Ectodermal cell (in vitro differentiated cells): ENCODE data around the gene ARMH3.
"Not testable (repeated sequence)": the region's sequence is repeated elsewhere in the genome, so short reads cannot be mapped to it uniquely, and the experiment has no call there.

Source experiments
- H3K27ac ChIP-seq: 2 replicates; pipeline ENCODE4 v1.7.0; 2013; ENCODE audit warnings: mild to moderate bottlenecking, low read depth, low read length; ENCODE audit not compliant: insufficient read depth, poor library complexity, severe bottlenecking
- H3K27me3 ChIP-seq: 2 replicates; pipeline ENCODE4 v1.7.0; 2013; ENCODE audit warnings: mild to moderate bottlenecking, low read length; ENCODE audit not compliant: insufficient read depth, control insufficient read depth, poor library complexity, severe bottlenecking
- H3K36me3 ChIP-seq: one replicate; pipeline ENCODE4 v1.7.0; 2013; ENCODE audit warnings: low read length; ENCODE audit not compliant: control insufficient read depth, insufficient read depth
- H3K4me1 ChIP-seq: one replicate; pipeline ENCODE4 v1.7.0; 2013; ENCODE audit warnings: low read length; ENCODE audit not compliant: control insufficient read depth, insufficient read depth
- H3K4me3 ChIP-seq: 2 replicates; pipeline ENCODE4 v1.7.0; 2013; ENCODE audit warnings: low read depth, low read length, control low read depth; ENCODE audit not compliant: insufficient read depth
- H3K9me3 ChIP-seq: 2 replicates; pipeline ENCODE4 v1.7.0; 2013; ENCODE audit warnings: mild to moderate bottlenecking, low read length, moderate library complexity; ENCODE audit not compliant: control insufficient read depth
- WGBS, 2 experiments: methylation state at CpG; one replicate each; pipeline ENCODE4 v1.1.7; 2013; ENCODE audit warnings: missing lambda C conversion rate in 2 of 2; 5-methylcytosine and 5-hydroxymethylcytosine counted together

Gene ARMH3

DNA sequence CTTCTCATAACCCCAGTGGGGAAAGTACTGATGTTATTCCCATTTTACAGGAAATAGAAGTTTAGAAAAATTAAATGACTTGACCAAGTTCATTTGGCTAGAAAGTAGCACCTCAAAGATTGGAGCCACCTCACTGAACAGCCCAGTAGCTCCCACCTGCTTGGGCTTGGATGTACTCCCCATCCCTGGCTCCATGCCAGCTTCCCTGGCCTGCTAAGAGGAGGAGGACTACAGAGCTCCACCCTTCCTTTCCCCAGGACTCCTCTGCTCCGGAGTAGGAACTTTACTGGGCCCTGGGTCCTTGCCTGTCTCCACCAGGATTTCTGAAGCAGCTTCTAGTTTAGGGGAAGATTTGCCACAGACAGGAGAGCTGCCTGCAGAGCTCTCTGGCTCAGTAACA lies 12.2 kb upstream of the ARMH3 start:
- Histone ChIP-seq H3K36me3 (peaks cover 3% of the 10 kb centered on the region), H3K4me1 (no peaks in the 10 kb centered on the region), H3K4me3 (no peak overlapping the region), H3K9me3 (no peaks in the 10 kb centered on the region), H3K27ac (no peak overlapping the region), H3K27me3 (peaks cover 15% of the 10 kb centered on the region)
- 87 to 94% methylated on average over 1 of the region's 1 CpG for WGBS, 2 experiments

DNA sequence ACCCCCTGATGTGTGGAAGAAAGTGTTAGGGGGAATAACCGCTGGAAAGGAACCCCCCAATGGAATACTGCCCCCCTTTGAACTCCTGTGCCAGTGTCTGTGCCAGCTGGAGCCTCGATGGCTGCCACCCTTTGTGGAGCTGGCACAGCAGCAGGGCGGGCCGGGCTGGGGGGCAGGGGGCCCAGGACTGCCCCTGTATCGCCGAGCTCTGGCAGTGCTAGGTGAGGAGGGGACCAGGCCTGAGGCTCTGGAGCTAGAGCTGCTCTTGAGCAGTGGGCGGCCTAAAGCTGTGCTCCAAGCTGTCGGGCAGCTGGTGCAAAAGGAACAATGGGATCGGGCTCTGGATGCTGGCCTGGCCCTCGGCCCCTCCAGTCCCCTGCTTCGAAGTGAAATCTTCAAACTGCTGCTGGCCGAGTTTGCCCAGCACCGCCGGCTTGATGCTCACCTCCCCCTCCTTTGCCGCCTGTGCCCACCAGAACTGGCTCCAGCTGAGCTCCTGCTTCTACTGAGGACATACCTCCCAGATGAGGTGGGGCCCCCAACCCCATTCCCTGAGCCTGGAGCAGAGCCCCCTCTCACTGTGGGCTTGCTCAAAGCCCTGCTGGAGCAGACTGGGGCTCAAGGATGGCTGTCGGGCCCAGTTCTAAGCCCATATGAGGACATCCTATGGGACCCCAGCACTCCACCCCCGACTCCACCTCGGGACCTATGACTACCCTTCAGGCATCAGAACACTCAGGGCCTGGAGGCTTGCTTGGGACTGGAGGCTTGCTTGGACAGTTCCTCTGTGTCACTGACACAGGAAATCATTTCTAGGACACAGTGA lies 11.3 kb upstream of the ARMH3 start:
- Histone ChIP-seq H3K9me3 (no peaks in the 10 kb centered on the region), H3K27ac (no peak overlapping the region), H3K4me1 (no peaks in the 10 kb centered on the region), H3K36me3 (peaks cover 3% of the 10 kb centered on the region), H3K27me3 (peaks cover 16% of the 10 kb centered on the region), H3K4me3 (no peak overlapping the region)
- WGBS, 2 experiments, result 92 to 94% methylated on average over 18 of the region's 18 CpGs

DNA sequence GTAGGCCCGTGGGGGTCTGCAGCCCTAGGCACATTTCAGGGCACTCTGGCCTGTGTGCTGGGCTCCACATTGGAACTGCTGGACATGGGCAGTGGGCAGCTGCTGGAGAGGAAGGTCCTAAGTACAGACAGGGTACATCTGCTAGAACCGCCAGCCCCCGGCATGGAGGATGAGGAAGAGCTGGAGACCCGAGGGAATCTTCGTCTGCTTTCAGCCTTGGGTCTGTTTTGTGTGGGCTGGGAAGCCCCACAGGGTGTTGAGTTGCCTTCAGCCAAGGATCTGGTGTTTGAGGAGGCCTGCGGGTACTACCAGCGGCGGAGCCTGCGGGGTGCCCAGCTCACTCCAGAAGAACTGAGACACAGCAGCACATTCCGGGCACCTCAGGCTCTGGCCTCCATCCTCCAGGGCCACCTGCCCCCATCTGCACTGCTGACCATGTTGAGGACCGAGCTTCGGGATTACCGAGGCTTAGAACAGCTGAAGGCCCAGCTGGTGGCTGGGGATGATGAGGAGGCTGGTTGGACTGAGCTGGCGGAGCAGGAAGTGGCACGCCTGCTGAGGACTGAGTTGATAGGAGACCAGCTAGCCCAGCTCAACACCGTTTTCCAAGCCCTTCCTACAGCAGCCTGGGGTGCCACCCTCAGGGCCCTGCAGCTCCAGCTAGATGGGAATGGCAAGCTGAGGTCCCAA lies 10.6 kb upstream of the ARMH3 start:
- 93 to 94% methylated on average over 16 of the region's 16 CpGs for WGBS, 2 experiments
- H3K27me3 ChIP-seq, result peaks cover 16% of the 10 kb centered on the region
- no peak overlapping the region for H3K27ac ChIP-seq
- H3K4me1 ChIP-seq, result no peaks in the 10 kb centered on the region
- H3K9me3 ChIP-seq, result no peaks in the 10 kb centered on the region
- H3K36me3 ChIP-seq, result peaks cover 3% of the 10 kb centered on the region
- peak overlapping the region; percentile 79 for H3K4me3 ChIP-seq

DNA sequence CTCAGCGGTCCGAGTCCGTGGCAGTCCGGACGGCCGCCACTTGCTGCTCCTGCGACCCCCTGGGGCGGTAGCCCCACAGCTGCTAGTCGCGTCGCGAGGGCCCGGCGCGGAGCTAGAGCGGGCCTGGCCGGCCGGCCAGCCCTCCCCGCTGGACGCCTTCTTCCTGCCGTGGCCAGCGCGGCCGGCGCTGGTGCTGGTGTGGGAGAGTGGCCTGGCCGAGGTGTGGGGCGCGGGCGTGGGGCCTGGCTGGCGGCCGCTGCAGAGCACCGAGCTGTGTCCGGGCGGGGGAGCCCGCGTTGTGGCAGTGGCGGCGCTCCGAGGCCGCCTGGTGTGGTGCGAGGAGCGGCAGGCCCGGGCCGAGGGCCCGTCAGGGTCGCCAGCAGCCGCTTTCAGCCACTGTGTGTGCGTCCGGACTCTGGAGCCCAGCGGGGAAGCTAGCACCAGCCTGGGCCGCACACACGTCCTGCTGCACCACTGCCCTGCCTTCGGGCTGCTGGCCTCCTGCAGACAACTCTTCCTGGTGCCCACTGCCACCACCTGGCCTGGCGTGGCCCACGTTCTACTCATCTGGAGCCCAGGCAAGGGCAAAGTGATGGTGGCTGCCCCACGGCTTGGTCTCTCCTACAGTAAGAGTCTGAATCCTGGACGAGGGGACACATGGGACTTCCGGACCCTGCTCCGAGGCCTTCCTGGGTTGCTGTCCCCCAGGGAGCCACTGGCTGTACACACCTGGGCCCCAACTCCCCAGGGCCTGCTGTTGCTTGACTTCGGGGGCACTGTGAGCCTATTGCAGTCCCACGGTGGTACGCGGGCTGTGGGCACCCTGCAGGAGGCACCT lies 9.8 kb upstream of the ARMH3 start:
- Histone ChIP-seq H3K27ac (no peak overlapping the region), H3K4me1 (no peaks in the 10 kb centered on the region), H3K36me3 (peaks cover 3% of the 10 kb centered on the region), H3K9me3 (no peaks in the 10 kb centered on the region), H3K4me3 (peak overlapping the region; percentile 79), H3K27me3 (peaks cover 16% of the 10 kb centered on the region)
- WGBS, 2 experiments, result 14 to 15% methylated on average over 63 of the region's 63 CpGs

DNA sequence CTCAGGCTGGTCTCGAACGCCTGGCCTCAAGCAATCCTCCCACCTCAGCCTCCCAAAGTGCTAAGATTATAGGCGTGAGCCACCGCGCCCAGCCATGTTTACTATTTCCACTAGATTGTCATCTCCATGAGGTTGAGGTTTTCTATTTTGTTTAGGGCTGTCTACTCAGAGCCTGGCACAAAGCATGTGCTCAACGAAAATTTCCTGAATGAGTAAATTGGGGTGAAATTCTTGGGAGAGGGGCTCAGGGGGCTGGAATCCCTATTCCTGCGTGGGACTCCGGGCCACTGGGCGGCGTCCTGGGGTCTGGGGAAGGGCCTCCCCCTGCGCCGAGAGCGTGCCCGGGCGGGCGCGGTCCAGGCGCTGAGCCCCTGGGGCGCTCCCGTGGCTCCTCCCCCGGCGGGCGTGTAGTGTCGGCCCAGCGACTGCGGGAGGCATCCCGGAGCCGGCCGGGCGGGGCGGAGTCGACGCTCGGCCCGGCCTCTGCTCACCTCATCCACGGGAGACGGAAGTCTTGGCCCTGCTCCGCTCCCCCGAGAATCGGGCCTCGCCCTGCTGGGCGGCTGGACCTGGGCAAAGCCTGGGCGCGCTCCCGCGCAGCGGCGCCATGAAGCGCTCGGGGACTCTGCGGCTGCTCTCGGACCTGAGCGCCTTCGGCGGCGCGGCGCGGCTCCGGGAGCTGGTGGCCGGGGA lies 9.0 kb upstream of the ARMH3 start, which contains the start of gene HPS6:
TSS of gene HPS6 (plus strand) at position 482 of the 693 bp plus-strand sequence. CDS start at position 608, 126 bp downstream.
- Histone ChIP-seq H3K4me3 (peak within 1 kb of the TSS; percentile 79), H3K27me3 (peaks cover 16% of the 10 kb centered on the region), H3K36me3 (peaks cover 3% of the 10 kb centered on the region), H3K27ac (no peak within 1 kb of the TSS), H3K4me1 (no peaks in the 10 kb centered on the region), H3K9me3 (no peaks in the 10 kb centered on the region)
- WGBS, 2 experiments, result 4 to 5% methylated on average over 61 of the region's 61 CpGs

DNA sequence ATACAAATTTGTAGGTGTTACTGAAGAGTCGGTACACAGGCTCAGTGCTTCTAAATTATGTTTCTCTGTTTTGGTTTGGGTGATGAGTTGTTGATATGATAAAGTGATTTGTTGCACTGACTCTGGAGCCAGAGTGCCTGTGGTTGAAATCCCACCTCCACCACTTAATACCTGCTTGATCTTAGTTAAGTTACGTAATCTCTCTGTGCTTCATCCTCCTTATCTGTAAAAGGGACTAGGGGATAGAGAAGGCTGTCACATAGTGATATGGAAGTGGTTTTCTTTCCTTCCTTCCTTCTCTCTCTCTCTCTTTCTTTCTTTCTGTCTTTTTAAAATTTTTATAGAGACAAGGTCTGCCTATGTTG lies 8.5 kb upstream of the ARMH3 start:
- no peak overlapping the region for H3K27ac ChIP-seq
- WGBS, 2 experiments, result 94 to 100% methylated on average over 1 of the region's 2 CpGs
- H3K4me3 ChIP-seq, result peak overlapping the region; percentile 79

DNA sequence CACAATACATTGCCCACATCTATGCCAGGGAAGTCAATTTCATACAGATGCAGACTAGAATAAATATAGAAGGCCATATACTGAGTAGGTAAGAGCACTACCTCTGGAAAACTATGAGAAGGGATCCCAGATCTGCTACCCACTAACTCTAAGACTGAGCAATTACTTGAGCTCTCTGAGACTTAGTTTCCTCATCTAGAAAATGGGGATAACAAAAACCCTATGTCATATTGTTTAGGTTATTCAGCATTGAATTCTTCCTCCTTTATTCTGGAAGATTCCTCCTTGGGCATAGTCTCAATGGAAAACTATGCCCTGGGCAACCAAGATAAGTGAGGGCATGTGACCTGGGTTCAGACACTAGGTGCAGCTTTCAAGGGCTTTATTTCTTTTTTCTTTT lies 4.0 kb upstream of the ARMH3 start:
- no peak overlapping the region for H3K27ac ChIP-seq
- no peaks in the 10 kb centered on the region for H3K36me3 ChIP-seq
- no peaks in the 10 kb centered on the region for H3K4me1 ChIP-seq
- H3K9me3 ChIP-seq, result no peaks in the 10 kb centered on the region
- no peak overlapping the region for H3K4me3 ChIP-seq
- peaks cover 16% of the 10 kb centered on the region for H3K27me3 ChIP-seq

More for the DNA sequence above, 8.5 kb upstream of the ARMH3 start:
- no peaks in the 10 kb centered on the region for H3K9me3 ChIP-seq
- H3K4me1 ChIP-seq, result no peaks in the 10 kb centered on the region
- peaks cover 3% of the 10 kb centered on the region for H3K36me3 ChIP-seq
- H3K27me3 ChIP-seq, result peaks cover 16% of the 10 kb centered on the region

DNA sequence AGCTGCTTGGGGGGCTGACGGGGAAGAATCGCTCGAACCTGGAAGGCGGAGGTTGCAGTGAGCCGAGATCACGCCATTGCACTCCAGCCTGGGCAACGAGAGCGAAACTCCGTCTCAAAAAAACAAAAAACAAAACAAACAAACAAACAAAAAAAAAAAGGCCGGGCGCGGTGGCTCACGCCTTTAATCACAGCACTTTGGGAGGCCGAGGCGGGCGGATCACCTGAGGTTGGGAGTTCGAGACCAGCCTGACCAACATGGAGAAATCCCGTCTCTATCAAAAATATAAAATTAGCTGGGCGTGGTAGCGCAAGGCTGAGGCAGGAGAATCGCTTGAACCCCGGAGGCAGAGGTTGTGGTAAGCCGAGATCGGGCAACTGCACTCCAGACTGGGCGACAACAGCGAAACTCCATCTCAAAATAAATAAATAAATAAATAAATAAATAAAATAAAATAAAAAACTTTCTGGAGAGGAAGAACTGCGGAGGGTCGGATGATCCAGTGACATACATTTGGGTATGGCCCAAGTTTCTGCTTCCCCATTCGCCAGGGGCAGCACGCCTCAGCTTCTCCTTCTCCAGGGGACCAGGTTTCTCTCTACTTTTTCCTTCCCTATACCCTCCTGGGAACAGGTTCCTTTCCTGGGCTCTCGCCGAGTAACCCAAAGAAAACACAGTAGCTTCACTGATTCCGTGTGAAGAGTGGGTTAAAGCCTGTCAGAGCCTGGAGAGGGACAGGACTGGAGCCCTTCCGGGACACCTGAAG lies 909 bp downstream of the ARMH3 start:
- peak overlapping the region; percentile 74 for H3K27ac ChIP-seq
- peak overlapping the region; percentile 94 for H3K4me3 ChIP-seq
- H3K27me3 ChIP-seq, H3K4me1 ChIP-seq, H3K36me3 ChIP-seq, H3K9me3 ChIP-seq: not testable (repeated sequence)
- 72 to 75% methylated on average over 32 of the region's 34 CpGs for WGBS, 2 experiments

DNA sequence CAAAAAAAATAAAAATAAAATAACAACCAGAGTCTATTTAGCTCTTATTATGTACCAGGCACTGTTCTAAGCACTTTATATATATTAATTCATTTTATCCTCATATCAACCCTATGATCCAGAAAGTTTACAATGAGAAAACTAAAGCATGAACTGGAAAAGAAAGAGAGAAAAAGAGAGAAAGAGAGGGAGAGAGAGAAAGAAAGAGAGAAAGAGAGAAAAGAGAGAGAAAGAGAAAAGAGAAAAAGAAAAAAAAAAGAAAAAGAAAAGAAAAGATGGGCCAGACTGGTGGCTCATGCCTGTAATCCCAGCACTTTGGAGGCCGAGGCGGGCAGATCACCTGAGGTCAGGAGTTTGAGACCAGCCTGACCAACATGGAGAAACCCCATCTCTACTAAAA lies 9.9 kb downstream of the ARMH3 start:
- H3K27me3 ChIP-seq, result no peaks in the 10 kb centered on the region
- WGBS, 2 experiments, result 95% methylated on average over 2 of the region's 2 CpGs
- no peaks in the 10 kb centered on the region for H3K9me3 ChIP-seq
- no peaks in the 10 kb centered on the region for H3K36me3 ChIP-seq
- no peak overlapping the region for H3K4me3 ChIP-seq
- H3K27ac ChIP-seq, result no peak overlapping the region
- no peaks in the 10 kb centered on the region for H3K4me1 ChIP-seq
